Duodenal mucosa (tissue), 2 donors: ENCODE results near the gene GBP2.

Experiments
- H3K27ac ChIP-seq: one replicate; pipeline ENCODE4 v1.7.0; 2013; ENCODE audit warnings: low read depth, low read length
- H3K27me3 ChIP-seq, 2 donors: one replicate each; pipeline ENCODE4 v1.7.0; 2013; ENCODE audit warnings: low read length in 2 of 2, control low read depth in 1 of 2; ENCODE audit not compliant: insufficient read depth in 2 of 2, control insufficient read depth in 1 of 2
- H3K36me3 ChIP-seq, 2 donors: one replicate each; pipeline ENCODE4 v1.7.0; 2013; ENCODE audit warnings: low read length in 2 of 2, control low read depth in 1 of 2; ENCODE audit not compliant: insufficient read depth in 2 of 2, control insufficient read depth in 1 of 2
- H3K4me1 ChIP-seq, 2 donors: one replicate each; pipeline ENCODE4 v1.7.0; 2013; ENCODE audit warnings: low read length in 2 of 2, control low read depth in 1 of 2; ENCODE audit not compliant: insufficient read depth in 2 of 2, control insufficient read depth in 1 of 2
- H3K4me3 ChIP-seq, 2 donors: one replicate each; pipeline ENCODE4 v1.7.0; 2013; ENCODE audit warnings: low read length in 2 of 2, low read depth in 1 of 2
- H3K9ac ChIP-seq, 2 donors: one replicate each; pipeline ENCODE4 v1.7.0; 2013; ENCODE audit warnings: low read length in 2 of 2, low read depth in 1 of 2
- H3K9me3 ChIP-seq, 2 donors: one replicate each; pipeline ENCODE4 v1.7.0; 2013; ENCODE audit warnings: low read length in 2 of 2, control low read depth in 1 of 2; ENCODE audit not compliant: control insufficient read depth in 1 of 2

GBP2 gene

DNA sequence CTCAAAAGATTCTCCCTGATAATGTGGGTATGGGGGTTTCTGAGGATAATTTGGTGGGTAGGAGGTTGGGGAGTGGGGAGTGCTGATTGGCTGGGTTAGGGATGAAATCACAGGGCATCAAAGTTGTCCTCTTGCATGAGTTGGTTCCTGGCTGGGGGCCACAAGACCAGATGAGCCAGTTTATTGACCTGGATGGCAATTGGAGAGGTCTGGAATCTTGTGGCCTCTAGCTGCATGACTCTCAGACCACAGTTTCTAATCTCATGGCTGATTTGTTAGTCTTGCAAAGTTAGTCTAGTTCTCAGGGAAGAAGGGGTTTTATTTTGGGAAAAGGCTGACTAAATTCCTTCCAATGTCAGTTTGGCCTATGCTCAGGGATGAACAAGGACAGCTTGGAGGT is 57.6 kb downstream of the GBP2 start:
- Histone ChIP-seq H3K27ac (no peak overlapping the region), H3K9ac (no peak overlapping the region), H3K27me3 (no peaks in the 10 kb centered on the region), H3K9me3 (no peaks in the 10 kb centered on the region), H3K36me3 (no peaks in the 10 kb centered on the region), H3K4me3 (no peak overlapping the region), H3K4me1 (peaks cover 0 to 9% of the 10 kb centered on the region in 2 donors)

DNA sequence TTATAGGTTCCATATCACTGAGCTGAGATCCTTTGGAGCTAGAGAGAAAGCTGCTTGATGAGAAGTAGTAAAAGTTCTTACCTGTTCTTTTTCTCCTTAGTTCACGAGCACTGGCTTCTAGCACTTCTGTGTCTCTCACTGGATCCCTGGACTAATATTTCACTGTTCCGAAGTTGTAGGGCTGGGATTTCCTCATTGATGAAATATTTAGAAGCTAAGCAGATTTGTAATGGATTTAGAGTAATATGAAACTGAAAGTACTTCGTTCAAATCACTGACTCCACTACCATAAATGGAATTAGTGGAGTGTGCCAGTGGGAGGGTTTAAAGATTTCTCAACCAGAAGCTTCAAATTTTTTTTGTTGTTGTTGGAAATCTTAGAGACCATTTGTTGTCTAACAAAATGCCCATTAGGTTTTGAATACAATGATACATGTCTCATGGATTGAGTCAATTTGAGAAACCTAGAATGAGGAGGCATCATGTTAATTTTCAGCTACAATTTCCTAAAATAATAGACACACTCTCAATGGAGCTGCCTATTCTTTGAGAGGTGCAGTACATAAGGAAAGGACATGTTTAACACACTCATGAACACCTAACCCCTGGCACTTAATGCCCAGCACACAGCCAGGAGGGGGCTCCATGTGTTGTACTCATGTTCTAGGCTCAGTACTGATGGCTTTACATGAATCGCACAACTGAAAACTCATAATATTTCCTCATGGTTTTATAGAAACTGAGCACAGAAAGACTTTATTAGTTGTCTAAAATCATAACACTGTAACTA is 60.6 kb downstream of the GBP2 start, which contains the start of gene GBP1:
Gene GBP1 (minus strand): TSS at position 130 of the 790 bp plus-strand sequence. CDS start 1,974 bp downstream, outside the sequence.
- Histone ChIP-seq H3K4me3 (peak within 1 kb of the TSS; percentile 62 to 77), H3K4me1 (peaks cover 0 to 9% of the 10 kb centered on the region in 2 donors), H3K9ac (peak within 1 kb of the TSS; percentile 45 to 83), H3K36me3 (no peaks in the 10 kb centered on the region), H3K9me3 (no peaks in the 10 kb centered on the region), H3K27me3 (no peaks in the 10 kb centered on the region), H3K27ac (peak within 1 kb of the TSS; percentile 79)

DNA sequence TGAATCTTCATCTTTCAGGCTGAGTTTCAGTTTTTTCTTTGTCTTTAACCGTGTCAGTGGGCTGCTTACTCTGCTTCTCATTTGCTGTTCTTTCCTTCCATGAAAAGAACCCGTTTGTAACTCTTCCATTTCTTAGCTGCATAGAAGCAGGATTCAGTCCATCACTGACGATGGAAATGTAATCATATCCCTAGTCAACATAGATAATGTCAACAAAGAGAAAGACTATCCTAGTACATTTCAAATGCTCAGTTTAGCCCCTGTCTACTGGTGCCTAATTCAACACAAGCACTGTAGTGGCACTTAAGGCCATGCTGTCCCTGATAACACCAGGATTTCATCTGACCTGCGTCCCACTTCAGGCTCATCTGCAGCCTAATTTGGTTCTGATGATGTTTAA is 61.3 kb downstream of the GBP2 start:
- Histone ChIP-seq H3K4me1 (peaks cover 0 to 9% of the 10 kb centered on the region in 2 donors), H3K9ac (peak overlapping the region; percentile 45 to 83)

DNA sequence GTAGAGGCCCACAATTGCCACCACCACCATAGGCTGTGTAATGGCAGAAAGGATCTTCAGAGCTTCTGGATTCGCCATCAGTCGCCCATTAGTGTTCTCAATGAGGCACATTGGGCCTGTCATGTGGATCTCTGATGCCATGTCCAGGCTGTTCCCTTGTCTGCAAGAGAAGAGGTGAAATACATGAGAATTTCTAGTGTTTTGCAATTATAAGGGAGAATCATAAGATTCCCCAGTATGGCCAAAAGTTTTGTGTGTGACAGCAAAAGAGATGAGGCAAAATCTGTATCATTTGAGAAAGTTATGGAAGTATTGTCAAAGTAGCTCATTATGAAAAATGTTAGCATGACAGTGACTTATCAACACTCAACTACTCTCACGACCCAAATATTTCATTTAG is 62.8 kb downstream of the GBP2 start:
- Histone ChIP-seq H3K9me3 (no peaks in the 10 kb centered on the region), H3K27me3 (no peaks in the 10 kb centered on the region), H3K9ac (no peak overlapping the region), H3K4me3 (peak overlapping the region; percentile 16 to 23), H3K4me1 (peaks cover 0 to 9% of the 10 kb centered on the region in 2 donors), H3K27ac (no peak overlapping the region), H3K36me3 (peaks cover 8 to 12% of the 10 kb centered on the region in 2 donors)

More for the DNA sequence above, 61.3 kb downstream of the GBP2 start:
- no peaks in the 10 kb centered on the region for H3K36me3 ChIP-seq
- no peaks in the 10 kb centered on the region for H3K9me3 ChIP-seq
- H3K27ac ChIP-seq: peak overlapping the region; percentile 79
- H3K27me3 ChIP-seq: no peaks in the 10 kb centered on the region
- H3K4me3 ChIP-seq: peak overlapping the region; percentile 62 to 77

DNA sequence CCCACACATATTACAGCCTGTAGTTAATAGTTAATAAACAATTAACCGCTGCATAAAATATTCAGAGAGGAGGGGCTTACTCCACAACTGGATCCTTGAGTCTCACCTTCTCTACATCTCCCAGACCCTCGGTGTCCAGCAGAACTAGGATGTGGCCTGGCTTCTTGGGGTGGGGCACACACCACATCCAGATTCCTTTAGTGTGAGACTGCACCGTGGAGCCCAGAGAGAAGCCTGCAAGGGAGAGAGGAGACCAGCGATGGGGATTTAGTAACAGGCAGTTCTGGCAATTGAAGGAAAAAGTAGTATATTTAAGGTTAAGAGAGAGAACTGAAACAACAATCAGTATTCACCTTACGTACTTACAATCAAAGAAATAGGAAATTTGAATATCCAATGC is 65.8 kb downstream of the GBP2 start:
- H3K9me3 ChIP-seq: no peaks in the 10 kb centered on the region
- H3K4me1 ChIP-seq: peaks cover 0 to 6% of the 10 kb centered on the region in 2 donors
- H3K36me3 ChIP-seq: peaks cover 18 to 31% of the 10 kb centered on the region in 2 donors

More for the DNA sequence above, 65.8 kb downstream of the GBP2 start:
- Histone ChIP-seq H3K27ac (no peak overlapping the region), H3K27me3 (no peaks in the 10 kb centered on the region), H3K4me3 (no peak overlapping the region), H3K9ac (no peak overlapping the region)
